ENCODE data around the gene DSCAM.

DNA sequence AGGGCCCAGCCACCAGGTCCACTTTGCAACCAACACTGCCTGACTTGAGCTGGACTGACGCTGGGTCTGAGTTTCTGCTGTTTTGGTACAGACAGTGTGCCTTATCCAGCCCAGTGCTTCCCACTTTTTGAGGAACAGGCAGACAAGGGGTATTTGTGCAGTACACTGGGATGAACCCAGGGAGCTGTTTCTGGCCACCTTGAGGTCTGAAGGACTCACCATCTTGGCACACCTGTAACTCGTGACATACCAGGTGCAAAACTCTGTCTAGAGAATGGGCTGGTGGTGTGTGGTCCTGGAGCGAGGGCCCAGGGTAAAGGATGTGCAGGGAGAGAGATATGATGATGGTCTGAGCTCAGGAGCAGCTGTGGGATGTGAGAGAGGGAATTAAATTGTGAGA, 831.1 kb downstream of the DSCAM start:
- TF ChIP-seq, protein P1, sequence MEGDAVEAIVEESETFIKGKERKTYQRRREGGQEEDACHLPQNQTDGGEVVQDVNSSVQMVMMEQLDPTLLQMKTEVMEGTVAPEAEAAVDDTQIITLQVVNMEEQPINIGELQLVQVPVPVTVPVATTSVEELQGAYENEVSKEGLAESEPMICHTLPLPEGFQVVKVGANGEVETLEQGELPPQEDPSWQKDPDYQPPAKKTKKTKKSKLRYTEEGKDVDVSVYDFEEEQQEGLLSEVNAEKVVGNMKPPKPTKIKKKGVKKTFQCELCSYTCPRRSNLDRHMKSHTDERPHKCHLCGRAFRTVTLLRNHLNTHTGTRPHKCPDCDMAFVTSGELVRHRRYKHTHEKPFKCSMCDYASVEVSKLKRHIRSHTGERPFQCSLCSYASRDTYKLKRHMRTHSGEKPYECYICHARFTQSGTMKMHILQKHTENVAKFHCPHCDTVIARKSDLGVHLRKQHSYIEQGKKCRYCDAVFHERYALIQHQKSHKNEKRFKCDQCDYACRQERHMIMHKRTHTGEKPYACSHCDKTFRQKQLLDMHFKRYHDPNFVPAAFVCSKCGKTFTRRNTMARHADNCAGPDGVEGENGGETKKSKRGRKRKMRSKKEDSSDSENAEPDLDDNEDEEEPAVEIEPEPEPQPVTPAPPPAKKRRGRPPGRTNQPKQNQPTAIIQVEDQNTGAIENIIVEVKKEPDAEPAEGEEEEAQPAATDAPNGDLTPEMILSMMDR (IDR thresholded peaks at IDR 0.05): no peak
- no peak for TF ChIP-seq EZH2 (IDR thresholded peaks at IDR 0.05; ENCODE audit: borderline replicate concordance, insufficient read depth, low read depth, low read length, poor library complexity, severe bottlenecking)
